IMR-90 (cell line): ENCODE data around the gene NANS.

Experiments
- CEBPB ChIP-seq: IDR thresholded peaks from 2 replicates; pipeline ENCODE4 v1.6.1; 2012; ENCODE audit warnings: low read depth, low read length, improper control_type of control experiment
- CTCF ChIP-seq: conservative IDR thresholded peaks from 2 replicates; pipeline ENCODE4 v1.5.1; 2012; ENCODE audit warnings: mild to moderate bottlenecking, low read depth, low read length, improper control_type of control experiment
- MAZ ChIP-seq: IDR thresholded peaks from 2 replicates; pipeline ENCODE4 v1.6.1; 2012; ENCODE audit warnings: low read depth, mild to moderate bottlenecking, low read length, improper control_type of control experiment, moderate library complexity, borderline replicate concordance
- POLR2A ChIP-seq: IDR thresholded peaks from 2 replicates; pipeline ENCODE4 v1.6.1; 2012; ENCODE audit warnings: mild to moderate bottlenecking, low read depth, low read length
- RCOR1 ChIP-seq: IDR thresholded peaks from 2 replicates; pipeline ENCODE4 v1.6.1; 2012; ENCODE audit warnings: mild to moderate bottlenecking, low read length, improper control_type of control experiment; ENCODE audit not compliant: insufficient replicate concordance

- TF ChIP-seq POLR2A (no peak), CTCF (no peak), MAZ (no peak), CEBPB (no peak), RCOR1 (no peak)
Measured at GRCh38 chr9:98017306-98017705, 39.2 kb upstream of the NANS start.
